Upper lobe of left lung (tissue), 6 donors: Measurements from ENCODE around the gene MFSD6. TPM values are rescaled to one million over a fixed set of nuclear protein-coding genes. Genes with fewer than 3 reads are reported as not detected.

ENCODE experiments used
- ATAC-seq, 2 donors: fragments of 200-7000 bp; cut with Tn5 transposase; one replicate each; pipeline ENCODE4 v1.9.1; 2022; ENCODE audit warnings: mild to moderate bottlenecking in 2 of 2, moderate library complexity in 2 of 2; ENCODE audit not compliant: low FRiP score in 2 of 2
- DNase-seq, 2 donors: peaks; one replicate each; pipeline ENCODE4 v3.0.0-alpha.2; 2019 to 2020
- H3K27ac ChIP-seq, 4 donors: fragments of 200-600 bp; sonication (generic); one replicate each; pipeline ENCODE4 v1.5.1; 2016 to 2019
- H3K27me3 ChIP-seq, 4 donors: fragments of 200-600 bp; sonication (generic); one replicate each; pipeline ENCODE4 v1.5.1; 2017 to 2019
- H3K36me3 ChIP-seq, 4 donors: fragments of 200-600 bp; sonication (generic); one replicate each; pipeline ENCODE4 v1.5.1; 2016 to 2019
- H3K4me1 ChIP-seq, 4 donors: fragments of 200-600 bp; sonication (generic); one replicate each; pipeline ENCODE4 v1.5.1; 2018 to 2019
- H3K4me3 ChIP-seq, 4 donors: fragments of 200-600 bp; sonication (generic); one replicate each; pipeline ENCODE4 v1.5.1; 2017 to 2019; ENCODE audit warnings: mild to moderate bottlenecking in 2 of 4, moderate library complexity in 1 of 4
- H3K9me3 ChIP-seq, 4 donors: fragments of 200-600 bp; sonication (generic); one replicate each; pipeline ENCODE4 v1.5.1; 2018 to 2019
- EP300 ChIP-seq, 4 donors: sonication (generic); formaldehyde crosslinking; IDR thresholded peaks; one replicate each; pipeline ENCODE4 v1.5.1; 2017; ENCODE audit warnings: antibody characterized with exemption in 4 of 4, control low read depth in 2 of 4
- POLR2A ChIP-seq, 4 donors: fragments of 450-650 bp; IDR thresholded peaks; one replicate each; pipeline ENCODE4 v1.5.1; 2016 to 2017; ENCODE audit warnings: antibody characterized with exemption in 4 of 4, mild to moderate bottlenecking in 2 of 4
- POLR2AphosphoS5 ChIP-seq, 2 donors: sonication (generic); formaldehyde crosslinking; IDR thresholded peaks; one replicate each; pipeline ENCODE4 v1.5.1; 2017; ENCODE audit warnings: antibody characterized with exemption in 2 of 2
- WGBS, 2 donors: methylation state at CpG; one replicate each; pipeline ENCODE4 v1.1.5; 2017 to 2018; 5-methylcytosine and 5-hydroxymethylcytosine counted together
- total RNA-seq, 6 donors: library from RNA; depleted of rRNA in 4 of 6; stranded (reverse); fragments of >200 nt in 4 of 6; gene quantifications; one replicate each; pipeline versions ENCODE4 v1.1.0 to v1.2.1, GENCODE V29; 2016 to 2021
- TF ChIP-seq, protein P1 (sequence below), 6 experiments: fragments of 450-650 bp in 4 of 6; fragments of 200-600 bp in 2 of 6; sonication (generic) in 2 of 6; IDR thresholded peaks; one replicate each; pipeline ENCODE4 v1.5.1; 2016 to 2019; ENCODE audit warnings: antibody characterized with exemption in 6 of 6
- donor health status: DM: no; HTN: no; CAD: no; lungs with moderate emphysema.
- donor health status: DM: no; HTN: yes; CAD: no; lungs with severe emphysema.

The MFSD6 gene
- total RNA-seq, 6 donors from 2014 or later: 46.9 to 136 (median 80.4) TPM

- DNase-seq (no peak), ATAC-seq (no peak)
- peaks cover 14 to 47% (median 28%) of the 10 kb centered on the region in 4 donors for H3K4me1 ChIP-seq
- H3K27me3 ChIP-seq: no peaks in the 10 kb centered on the region
- peak overlapping the region; percentile 94 to 99 (median 96) for H3K27ac ChIP-seq
- H3K9me3 ChIP-seq: peaks cover 0 to 3% (median 0%) of the 10 kb centered on the region in 4 donors
- 48 to 59% methylated on average over 10 of the region's 10 CpGs for WGBS, 2 donors
- TF ChIP-seq EP300 (IDR thresholded peaks at IDR 0.05) (no peak), POLR2A (IDR thresholded peaks at IDR 0.05) (no peak), POLR2AphosphoS5 (IDR thresholded peaks at IDR 0.05) (no peak)
- TF ChIP-seq, protein P1, sequence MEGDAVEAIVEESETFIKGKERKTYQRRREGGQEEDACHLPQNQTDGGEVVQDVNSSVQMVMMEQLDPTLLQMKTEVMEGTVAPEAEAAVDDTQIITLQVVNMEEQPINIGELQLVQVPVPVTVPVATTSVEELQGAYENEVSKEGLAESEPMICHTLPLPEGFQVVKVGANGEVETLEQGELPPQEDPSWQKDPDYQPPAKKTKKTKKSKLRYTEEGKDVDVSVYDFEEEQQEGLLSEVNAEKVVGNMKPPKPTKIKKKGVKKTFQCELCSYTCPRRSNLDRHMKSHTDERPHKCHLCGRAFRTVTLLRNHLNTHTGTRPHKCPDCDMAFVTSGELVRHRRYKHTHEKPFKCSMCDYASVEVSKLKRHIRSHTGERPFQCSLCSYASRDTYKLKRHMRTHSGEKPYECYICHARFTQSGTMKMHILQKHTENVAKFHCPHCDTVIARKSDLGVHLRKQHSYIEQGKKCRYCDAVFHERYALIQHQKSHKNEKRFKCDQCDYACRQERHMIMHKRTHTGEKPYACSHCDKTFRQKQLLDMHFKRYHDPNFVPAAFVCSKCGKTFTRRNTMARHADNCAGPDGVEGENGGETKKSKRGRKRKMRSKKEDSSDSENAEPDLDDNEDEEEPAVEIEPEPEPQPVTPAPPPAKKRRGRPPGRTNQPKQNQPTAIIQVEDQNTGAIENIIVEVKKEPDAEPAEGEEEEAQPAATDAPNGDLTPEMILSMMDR (IDR thresholded peaks at IDR 0.05): no peak
- no peaks in the 10 kb centered on the region for H3K36me3 ChIP-seq
- peak overlapping the region; percentile 63 to 83 (median 74) for H3K4me3 ChIP-seq
These were observed 125.2 kb downstream of the MFSD6 start for GRCh38 chr2:190533175-190533967.

DNA sequence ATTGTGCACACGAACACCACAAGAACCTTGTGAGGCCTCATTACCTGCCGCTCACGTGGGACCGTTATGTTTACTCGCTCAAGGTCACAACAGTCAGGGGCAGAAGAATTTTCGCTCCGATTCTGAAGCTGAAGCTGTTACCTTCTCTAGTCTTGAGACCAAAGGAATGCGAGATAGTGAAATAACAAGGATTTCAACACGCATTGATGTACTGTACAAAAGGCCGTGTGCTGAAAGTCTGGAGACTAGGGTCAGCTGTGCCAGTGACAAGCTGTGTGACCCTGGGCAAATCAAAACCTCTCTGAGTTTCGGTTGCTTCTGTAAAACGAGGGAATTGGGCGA, 125.8 kb downstream of the MFSD6 start:
- H3K27ac ChIP-seq: peak overlapping the region; percentile 94 to 99 (median 96)
- 0 to 7% methylated on average over 9 to 13 of the region's 13 CpGs for WGBS, 2 donors
- DNase-seq (peak in 1 of 2 donors; percentile 35), ATAC-seq (peak in 1 of 2 donors; percentile 41)
- no peaks in the 10 kb centered on the region for H3K27me3 ChIP-seq
- peaks cover 0 to 3% (median 1%) of the 10 kb centered on the region in 4 donors for H3K9me3 ChIP-seq
- no peaks in the 10 kb centered on the region for H3K36me3 ChIP-seq
- H3K4me3 ChIP-seq: peak overlapping the region; percentile 63 to 83 (median 74)
- TF ChIP-seq EP300 (IDR thresholded peaks at IDR 0.05) (no peak), POLR2A (IDR thresholded peaks at IDR 0.05) (no peak), POLR2AphosphoS5 (IDR thresholded peaks at IDR 0.05) (peak in 1 of 2 donors; percentile 15)
- TF ChIP-seq, protein P1 (IDR thresholded peaks at IDR 0.05): no peak
- H3K4me1 ChIP-seq: peaks cover 14 to 41% (median 26%) of the 10 kb centered on the region in 4 donors

DNA sequence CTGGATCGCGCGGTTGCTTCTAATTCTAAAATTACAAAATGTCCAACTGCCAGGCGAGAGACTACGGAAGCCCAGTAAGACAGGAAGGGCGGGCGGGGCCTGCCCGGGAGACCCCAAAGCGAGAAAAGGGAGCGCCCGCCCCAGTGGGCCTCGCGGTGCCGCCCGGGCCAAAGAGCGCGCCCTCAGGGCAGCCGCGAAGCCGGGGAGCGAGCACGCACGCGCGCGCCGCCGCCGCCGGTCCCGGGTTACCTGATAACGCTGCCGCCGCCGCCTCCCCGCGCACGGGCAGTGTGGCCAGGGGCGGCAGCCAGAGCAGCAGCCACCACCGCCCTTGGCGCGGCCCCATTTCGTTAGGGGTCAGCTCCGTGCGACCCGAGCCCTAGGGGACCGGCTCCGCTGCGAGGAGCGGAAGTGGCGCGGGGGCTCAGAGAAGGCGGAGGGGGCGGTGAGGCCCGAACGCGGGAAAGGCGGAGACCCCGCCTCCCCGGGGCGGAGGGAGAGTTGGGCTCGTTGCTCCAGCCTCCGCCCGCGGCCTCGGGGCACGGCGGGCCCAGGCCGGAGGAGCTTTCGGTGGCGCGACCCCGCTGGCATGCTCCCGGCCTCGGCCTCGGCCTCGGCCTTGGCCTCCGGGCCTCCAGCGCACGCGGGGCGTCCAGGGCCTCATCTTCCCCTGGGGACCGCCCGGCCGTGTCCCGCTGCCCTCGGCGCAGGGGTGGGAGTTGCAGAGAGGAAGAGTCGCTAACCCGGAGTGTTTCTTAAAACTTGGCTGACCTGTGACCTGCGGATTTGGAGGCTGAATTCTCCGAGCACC, 126.4 kb downstream of the MFSD6 start, which contains the start of gene NEMP2:
NEMP2 (minus strand) TSS at position 413 of the 811 bp plus-strand sequence; CDS start at position 346, 67 bp downstream.
- 1 to 2% methylated on average over 13 to 79 of the region's 92 CpGs for WGBS, 2 donors
- Histone ChIP-seq H3K4me1 (peaks cover 9 to 35% (median 21%) of the 10 kb centered on the region in 4 donors), H3K4me3 (peak within 1 kb of the TSS; percentile 63 to 83 (median 74)), H3K36me3 (no peaks in the 10 kb centered on the region), H3K27ac (peak within 1 kb of the TSS; percentile 94 to 99 (median 96)), H3K27me3 (no peaks in the 10 kb centered on the region), H3K9me3 (peaks cover 0 to 5% (median 1%) of the 10 kb centered on the region in 4 donors)
- ATAC-seq (peak; percentile 87 to 97), DNase-seq (peak; percentile 84 to 97)
- TF ChIP-seq EP300 (IDR thresholded peaks at IDR 0.05) (no peak), POLR2A (IDR thresholded peaks at IDR 0.05) (peak in 3 of 4 donors; percentile 65 to 90 (median 74)), POLR2AphosphoS5 (IDR thresholded peaks at IDR 0.05) (peak; percentile 85 to 87)
- TF ChIP-seq, protein P1 (IDR thresholded peaks at IDR 0.05): peak in 5 of 6 experiments; percentile 8 to 51 (median 35)

GRCh38 chr2:190535121-190535439, 126.9 kb downstream of the MFSD6 start:
- peaks cover 7 to 30% (median 16%) of the 10 kb centered on the region in 4 donors for H3K4me1 ChIP-seq
- H3K27ac ChIP-seq: peak overlapping the region; percentile 94 to 99 (median 96)
- no peaks in the 10 kb centered on the region for H3K36me3 ChIP-seq
- TF ChIP-seq POLR2AphosphoS5 (IDR thresholded peaks at IDR 0.05): no peak
- TF ChIP-seq, protein P1 (IDR thresholded peaks at IDR 0.05): no peak
- TF ChIP-seq POLR2A (IDR thresholded peaks at IDR 0.05): no peak
- WGBS, 2 donors: 4% methylated on average over 7 of the region's 7 CpGs
- DNase-seq: no peak
- no peak for ATAC-seq
- H3K4me3 ChIP-seq: peak overlapping the region; percentile 63 to 83 (median 74)
- no peaks in the 10 kb centered on the region for H3K27me3 ChIP-seq
- H3K9me3 ChIP-seq: peaks cover 2 to 11% (median 7%) of the 10 kb centered on the region in 4 donors
